ENCODE data around the gene MPPE1. TPM values are rescaled to one million over a fixed set of nuclear protein-coding genes. Genes with fewer than 3 reads are reported as not detected.

MPPE1 gene
- total and polyA plus RNA-seq, 9 donors: 19.9 to 38.0 (median 25.5) TPM

DNA sequence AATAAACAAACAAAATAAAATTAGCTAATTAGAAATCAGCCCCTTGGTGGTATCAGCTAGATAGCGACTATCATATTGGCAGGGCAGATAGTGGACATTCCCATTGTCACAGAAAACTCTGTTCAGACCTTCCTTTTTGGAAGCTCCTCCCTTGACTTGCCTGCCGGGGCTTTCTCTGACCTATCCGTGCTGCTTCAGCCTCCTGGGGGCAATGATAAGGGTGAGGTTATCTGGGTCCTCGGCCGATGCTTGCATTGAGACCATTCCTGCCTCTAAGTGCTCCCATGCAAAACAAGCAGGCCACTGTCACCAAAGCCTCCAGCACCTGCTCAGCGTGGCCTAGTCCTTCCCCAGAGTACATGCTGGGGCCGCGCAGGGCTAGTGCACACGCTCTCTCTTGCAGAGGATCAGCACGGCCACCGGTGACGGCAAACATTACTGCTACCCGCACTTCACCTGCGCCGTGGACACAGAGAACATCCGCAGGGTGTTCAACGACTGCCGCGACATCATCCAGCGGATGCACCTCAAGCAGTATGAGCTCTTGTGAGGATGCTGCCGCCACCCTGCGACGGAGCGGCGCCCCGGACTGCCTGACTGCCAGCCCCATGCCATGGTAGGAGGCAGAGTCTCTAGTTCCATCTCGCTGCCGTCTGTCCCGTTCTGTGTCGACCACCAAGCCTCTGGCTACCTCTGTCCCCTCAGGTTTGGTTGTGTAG is 27.4 kb downstream of the MPPE1 start:
- intact Hi-C loops (cut with DNase I): no loop called here
- WGBS, 3 donors: 90 to 92% (median 91%) methylated on average over 30 of the region's 30 CpGs
- Histone ChIP-seq H3K4me3 (no peak overlapping the region), H3K9me3 (no peaks in the 10 kb centered on the region), H3K36me3 (no peaks in the 10 kb centered on the region), H3K27ac (no peak overlapping the region), H3K27me3 (no peaks in the 10 kb centered on the region), H3K4me1 (ENCODE audit: insufficient read depth) (no peaks in the 10 kb centered on the region)
- TF ChIP-seq, protein P1, sequence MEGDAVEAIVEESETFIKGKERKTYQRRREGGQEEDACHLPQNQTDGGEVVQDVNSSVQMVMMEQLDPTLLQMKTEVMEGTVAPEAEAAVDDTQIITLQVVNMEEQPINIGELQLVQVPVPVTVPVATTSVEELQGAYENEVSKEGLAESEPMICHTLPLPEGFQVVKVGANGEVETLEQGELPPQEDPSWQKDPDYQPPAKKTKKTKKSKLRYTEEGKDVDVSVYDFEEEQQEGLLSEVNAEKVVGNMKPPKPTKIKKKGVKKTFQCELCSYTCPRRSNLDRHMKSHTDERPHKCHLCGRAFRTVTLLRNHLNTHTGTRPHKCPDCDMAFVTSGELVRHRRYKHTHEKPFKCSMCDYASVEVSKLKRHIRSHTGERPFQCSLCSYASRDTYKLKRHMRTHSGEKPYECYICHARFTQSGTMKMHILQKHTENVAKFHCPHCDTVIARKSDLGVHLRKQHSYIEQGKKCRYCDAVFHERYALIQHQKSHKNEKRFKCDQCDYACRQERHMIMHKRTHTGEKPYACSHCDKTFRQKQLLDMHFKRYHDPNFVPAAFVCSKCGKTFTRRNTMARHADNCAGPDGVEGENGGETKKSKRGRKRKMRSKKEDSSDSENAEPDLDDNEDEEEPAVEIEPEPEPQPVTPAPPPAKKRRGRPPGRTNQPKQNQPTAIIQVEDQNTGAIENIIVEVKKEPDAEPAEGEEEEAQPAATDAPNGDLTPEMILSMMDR (IDR thresholded peaks at IDR 0.05): no peak
- no peak for DNase-seq

DNA sequence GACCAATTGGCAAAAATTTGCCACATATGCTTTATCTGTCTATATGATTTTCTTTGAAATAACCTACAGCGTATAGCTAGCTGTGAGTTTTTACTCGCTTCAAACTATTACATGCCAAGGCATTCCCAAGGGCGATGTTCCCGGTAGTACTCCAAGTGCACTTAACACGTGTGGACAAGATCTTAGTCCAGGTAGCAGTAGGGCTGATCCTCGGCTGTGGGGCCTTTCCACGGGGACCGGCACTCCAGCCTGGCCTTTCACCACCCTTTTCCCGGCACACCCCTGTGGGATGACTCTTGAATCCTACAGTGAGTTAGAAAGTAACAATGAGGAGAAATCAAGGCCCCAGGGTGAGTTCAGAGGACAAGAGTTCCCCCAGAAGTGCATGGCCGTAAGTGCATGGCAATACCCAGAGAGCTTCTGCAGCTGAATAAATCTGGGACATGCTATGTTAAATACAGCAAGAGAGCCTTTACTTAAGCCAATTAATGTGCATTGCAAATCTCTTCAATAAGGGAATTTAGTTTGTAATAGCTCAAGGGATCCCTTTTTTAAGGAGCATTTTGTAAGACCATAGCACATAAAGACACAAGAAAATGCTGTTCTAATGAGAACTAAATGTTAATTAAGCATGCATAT is 30.5 kb downstream of the MPPE1 start:
- no peaks in the 10 kb centered on the region for H3K27me3 ChIP-seq
- no peaks in the 10 kb centered on the region for H3K9me3 ChIP-seq
- no peak for DNase-seq
- no peak overlapping the region for H3K27ac ChIP-seq
- H3K4me3 ChIP-seq: no peak overlapping the region
- WGBS, 3 donors: 88 to 93% (median 90%) methylated on average over 10 of the region's 10 CpGs
- no peaks in the 10 kb centered on the region for H3K36me3 ChIP-seq
- H3K4me1 ChIP-seq (ENCODE audit: insufficient read depth): no peaks in the 10 kb centered on the region
- intact Hi-C loops (cut with DNase I): no loop called here
- TF ChIP-seq EP300 (IDR thresholded peaks at IDR 0.05) (no peak), POLR2A (IDR thresholded peaks at IDR 0.05) (no peak)
- TF ChIP-seq, protein P1 (IDR thresholded peaks at IDR 0.05): no peak

DNA sequence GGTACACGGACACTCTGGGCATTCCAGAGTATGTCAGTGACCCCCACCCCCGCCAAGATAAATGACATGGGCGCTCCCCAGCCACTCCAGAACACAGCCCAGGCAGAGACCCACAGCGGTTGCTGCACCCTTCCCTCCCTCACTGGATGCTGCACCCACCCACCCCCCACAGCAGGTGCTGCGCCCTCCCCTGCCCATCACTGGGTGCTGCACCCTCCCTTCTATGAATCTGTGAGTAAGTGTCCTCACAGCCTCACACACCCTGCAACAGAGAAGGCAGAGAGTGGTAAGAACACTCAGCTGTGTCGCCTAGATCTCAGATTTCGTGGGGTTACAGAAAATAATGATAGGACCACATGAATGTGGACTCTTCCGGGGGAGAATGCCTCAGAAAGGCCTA is 33.4 kb downstream of the MPPE1 start:
- WGBS, 3 donors: 83 to 86% (median 84%) methylated on average over 8 of the region's 8 CpGs
- Histone ChIP-seq H3K4me3 (no peak overlapping the region), H3K4me1 (ENCODE audit: insufficient read depth) (no peaks in the 10 kb centered on the region), H3K27ac (no peak overlapping the region), H3K27me3 (no peaks in the 10 kb centered on the region), H3K9me3 (no peaks in the 10 kb centered on the region), H3K36me3 (no peaks in the 10 kb centered on the region)
- DNase-seq: no peak
- intact Hi-C loops (cut with DNase I): no loop called here
- TF ChIP-seq EP300 (IDR thresholded peaks at IDR 0.05) (no peak), POLR2A (IDR thresholded peaks at IDR 0.05) (no peak)
- TF ChIP-seq, protein P1 (IDR thresholded peaks at IDR 0.05): no peak

DNA sequence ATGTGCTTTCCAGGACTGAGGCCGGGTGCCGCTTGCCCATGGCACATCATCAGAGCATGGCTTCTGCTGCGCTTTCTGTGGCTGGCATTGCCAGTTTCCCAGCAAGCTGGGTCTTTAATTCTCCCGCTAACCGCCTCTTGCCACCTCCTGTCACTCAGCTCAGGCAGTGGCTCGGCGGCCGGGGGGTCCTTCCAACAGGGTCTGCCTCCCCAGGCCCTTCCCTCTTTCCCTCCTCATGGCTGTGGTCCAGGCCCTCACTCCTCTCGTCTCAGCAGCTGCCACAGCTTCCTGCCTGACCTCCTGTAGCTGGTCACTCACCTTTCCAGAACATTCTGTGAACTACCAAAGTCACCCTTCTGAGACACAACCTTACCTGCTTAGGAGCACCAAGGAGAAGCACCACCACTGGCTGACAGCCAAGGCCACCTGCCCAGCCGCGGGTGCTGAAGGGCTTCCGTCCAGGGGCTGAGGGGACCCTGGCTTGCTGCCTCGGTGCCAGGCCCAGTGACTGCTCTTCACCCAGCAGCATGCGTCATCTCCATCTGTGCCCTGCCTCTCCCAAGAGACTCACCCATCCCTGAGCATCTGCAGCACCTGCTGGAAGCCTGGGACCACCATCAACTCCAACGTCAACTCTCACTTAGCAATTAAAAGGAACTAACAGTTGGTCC is 34.3 kb downstream of the MPPE1 start:
- WGBS, 3 donors: 80 to 87% (median 86%) methylated on average over 15 of the region's 15 CpGs
- no peak for TF ChIP-seq POLR2A (IDR thresholded peaks at IDR 0.05)
- TF ChIP-seq, protein P1 (IDR thresholded peaks at IDR 0.05): no peak
- no peak for TF ChIP-seq EP300 (IDR thresholded peaks at IDR 0.05)
- DNase-seq: no peak
- no peak overlapping the region for H3K27ac ChIP-seq
- H3K36me3 ChIP-seq: no peaks in the 10 kb centered on the region
- H3K4me3 ChIP-seq: no peak overlapping the region
- no peaks in the 10 kb centered on the region for H3K4me1 ChIP-seq (ENCODE audit: insufficient read depth)
- H3K9me3 ChIP-seq: no peaks in the 10 kb centered on the region
- no peaks in the 10 kb centered on the region for H3K27me3 ChIP-seq
- intact Hi-C loops (cut with DNase I): no loop called here
